Measurements from ENCODE around the gene GFRA1. TPM values are rescaled to one million over a fixed set of nuclear protein-coding genes. Genes with fewer than 3 reads are reported as not detected.

GFRA1 gene
- polyA plus RNA-seq, 3 donors: 2.0 to 13.9 (median 9.6) TPM

DNA sequence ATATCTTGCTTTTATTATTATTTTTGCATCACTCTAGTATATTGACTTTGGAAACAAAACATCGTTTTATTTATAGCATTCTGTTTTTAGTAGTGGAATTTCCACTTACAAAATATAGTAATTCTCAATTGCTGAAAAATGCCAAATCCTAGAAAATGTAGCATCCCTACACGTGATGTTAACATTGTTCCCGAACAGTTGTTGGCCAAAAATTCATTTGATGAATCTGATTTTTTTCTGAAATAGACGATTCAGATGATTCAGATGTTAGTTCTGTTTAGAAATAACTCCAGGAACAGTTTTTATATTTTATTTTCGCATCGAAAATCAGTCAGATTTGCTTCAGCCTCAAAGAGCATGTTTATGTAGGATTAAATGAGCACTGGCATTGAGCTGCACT, 122.4 kb downstream of the GFRA1 start:
- 53 to 62% (median 55%) methylated on average over 6 of the region's 6 CpGs for WGBS, 3 donors
- H3K27ac ChIP-seq (ENCODE audit: low read depth, low read length): no peak overlapping the region

DNA sequence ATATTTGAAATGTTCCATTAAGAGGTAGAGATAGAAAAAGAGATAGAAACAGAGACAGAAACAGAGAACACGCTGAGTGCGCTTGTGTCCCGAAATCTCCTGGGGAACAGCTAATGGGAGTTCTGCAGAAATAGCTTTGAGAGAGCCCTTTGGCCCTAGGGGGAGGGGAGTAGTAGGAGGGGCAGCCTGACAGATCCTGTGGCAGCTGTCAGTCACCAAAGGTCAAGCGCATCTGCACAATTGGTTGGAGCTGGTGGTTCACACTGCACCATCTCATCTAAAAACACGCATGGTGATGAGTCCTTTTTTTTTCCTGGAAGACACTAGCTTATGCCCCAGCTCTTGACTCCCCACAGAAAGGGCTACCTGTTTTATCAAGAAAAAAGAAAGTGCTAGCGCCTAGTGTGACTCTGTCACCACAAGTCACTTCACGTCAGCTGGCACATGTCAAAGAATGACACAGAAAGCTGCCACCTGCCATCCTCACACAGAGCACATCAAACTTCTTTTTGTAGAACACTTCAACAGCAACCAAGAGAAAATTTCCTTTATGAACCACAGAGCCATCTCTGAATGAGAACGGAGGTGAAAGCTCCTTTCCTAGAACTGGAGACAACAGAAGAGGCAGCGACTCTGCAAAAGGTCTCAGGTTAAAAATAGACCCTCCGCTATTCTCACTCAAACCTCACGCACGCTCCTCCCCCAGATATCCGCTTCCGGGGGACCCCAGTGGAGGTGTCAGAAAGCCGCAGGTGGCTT, 125.7 kb downstream of the GFRA1 start:
- H3K27ac ChIP-seq (ENCODE audit: low read depth, low read length): no peak overlapping the region
- WGBS, 3 donors: 76 to 88% (median 83%) methylated on average over 15 of the region's 15 CpGs

DNA sequence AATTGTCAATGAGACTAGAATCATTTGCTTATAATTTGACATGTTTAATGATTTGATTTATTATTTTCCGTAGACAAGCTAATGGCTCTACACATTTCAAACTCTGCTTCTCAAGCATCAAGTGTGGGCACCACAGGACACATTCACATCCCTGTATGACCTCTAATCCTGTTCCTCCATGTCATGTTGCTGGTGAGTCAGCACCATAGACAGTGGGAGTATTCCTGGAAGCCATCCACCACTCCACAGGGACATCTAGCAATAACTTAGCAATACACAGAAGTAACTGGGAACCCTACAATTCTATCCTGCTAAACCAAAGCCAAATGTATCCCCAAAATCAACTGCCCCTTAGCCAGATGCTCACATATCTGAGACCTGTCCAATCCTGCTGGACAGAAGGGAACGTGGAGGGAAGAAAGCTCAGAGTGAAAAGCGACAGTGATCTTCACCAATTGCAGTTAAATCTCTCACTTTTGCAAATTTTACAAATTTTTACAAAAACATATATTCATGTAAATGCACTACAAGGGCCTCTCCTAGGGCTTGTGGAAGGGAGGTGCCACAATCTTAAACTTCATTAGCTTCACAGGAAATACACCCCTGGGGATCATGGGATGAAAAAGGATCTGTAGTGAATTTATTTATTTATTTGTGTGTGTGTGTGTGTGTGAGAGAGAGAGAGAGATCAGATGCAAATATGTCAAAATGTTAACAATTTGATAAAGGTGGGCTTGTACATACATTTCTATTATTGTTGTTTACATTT, 126.5 kb downstream of the GFRA1 start:
- WGBS, 3 donors: 64 to 84% (median 79%) methylated on average over 3 of the region's 3 CpGs
- H3K27ac ChIP-seq (ENCODE audit: low read depth, low read length): no peak overlapping the region

DNA sequence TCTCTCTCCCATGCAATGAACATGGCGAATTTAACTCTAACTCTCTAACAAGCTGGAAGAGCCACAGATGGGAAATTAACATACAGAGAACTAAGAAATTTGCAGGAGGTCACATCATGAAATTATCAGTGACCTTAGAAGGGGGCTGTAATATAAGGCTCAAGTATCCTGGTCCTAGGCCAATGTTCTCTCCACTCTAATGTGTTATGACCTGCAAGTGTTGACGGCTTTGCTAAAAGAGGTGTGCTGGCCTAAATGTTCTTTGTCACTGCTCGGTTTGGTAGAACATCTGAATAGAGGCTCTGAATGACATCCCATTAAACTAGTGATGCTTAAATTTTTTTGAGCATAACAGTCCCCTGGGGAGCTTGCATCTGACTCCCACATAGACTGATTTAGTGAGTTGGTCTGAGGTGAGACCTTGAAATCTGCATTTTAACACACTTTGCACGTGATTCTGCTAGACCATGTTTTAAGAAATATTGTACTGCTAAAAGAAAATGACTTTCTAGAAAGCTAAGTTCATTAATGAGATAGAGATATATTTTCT, 129.3 kb downstream of the GFRA1 start:
- 90 to 94% (median 92%) methylated on average over 4 of the region's 4 CpGs for WGBS, 3 donors
- no peak overlapping the region for H3K27ac ChIP-seq (ENCODE audit: low read depth, low read length)

DNA sequence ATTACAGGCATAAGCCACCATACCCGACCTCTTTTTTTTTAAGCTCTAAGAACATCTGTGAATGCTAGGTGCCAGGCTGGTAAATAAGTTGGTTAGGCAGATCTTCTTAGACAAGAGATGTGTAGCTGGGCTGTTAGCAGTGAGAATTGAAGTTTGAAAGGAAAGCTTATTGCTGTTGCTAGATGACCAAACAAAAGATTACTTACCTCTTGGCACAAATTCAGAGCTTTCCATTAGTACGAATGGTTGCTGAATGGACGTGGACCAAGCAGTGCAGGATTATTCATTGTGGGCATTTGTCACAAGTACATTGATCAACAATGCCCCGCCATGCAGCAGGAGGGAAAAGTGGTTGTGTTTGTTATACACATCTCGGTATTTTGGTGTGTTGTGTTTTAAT, 131.2 kb downstream of the GFRA1 start:
- WGBS, 3 donors: 50 to 86% (median 85%) methylated on average over 5 of the region's 5 CpGs
- no peak overlapping the region for H3K27ac ChIP-seq (ENCODE audit: low read depth, low read length)

DNA sequence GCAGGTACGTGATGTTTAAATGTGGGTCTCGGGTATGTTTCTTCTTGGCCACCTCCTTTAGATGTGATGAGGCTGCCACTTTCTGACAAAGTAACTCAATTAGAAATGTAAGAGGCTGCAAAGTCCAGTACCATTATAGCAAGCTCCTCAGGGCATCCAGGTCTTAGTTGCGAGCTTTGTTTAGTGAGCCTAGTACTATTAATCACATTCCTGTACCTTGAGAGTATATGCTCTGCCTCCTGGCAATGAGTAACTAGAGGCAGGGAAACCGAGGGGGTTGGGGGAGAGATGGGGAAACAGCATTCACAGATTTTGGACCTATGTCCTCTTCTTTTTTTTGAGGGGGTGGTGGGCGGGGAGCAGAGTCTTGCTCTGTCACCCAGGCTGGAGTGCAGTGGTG, 131.8 kb downstream of the GFRA1 start:
- no peak overlapping the region for H3K27ac ChIP-seq (ENCODE audit: low read depth, low read length)
- 81 to 88% (median 85%) methylated on average over 5 of the region's 5 CpGs for WGBS, 3 donors

DNA sequence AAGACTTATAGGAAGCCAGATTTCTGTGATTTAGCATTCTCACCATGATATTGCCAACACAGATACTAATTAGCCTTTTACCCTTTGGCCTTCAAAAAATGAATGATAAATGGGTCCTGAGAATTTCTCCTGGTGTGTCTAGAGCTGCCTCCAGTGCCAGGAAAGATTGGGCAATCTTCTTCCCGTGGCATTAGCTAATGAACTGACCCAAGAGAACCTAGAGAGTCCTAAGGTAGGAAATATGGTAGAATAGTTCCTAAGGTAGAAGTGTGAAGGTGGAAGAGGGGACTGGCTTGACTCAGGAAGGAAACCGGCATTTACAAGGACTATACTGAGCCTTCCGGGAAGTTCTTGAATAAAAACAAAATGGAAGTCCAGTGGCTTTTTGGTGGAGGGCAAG, 133.1 kb downstream of the GFRA1 start:
- 55 to 62% (median 60%) methylated on average over 3 of the region's 3 CpGs for WGBS, 3 donors
- H3K27ac ChIP-seq (ENCODE audit: low read depth, low read length): no peak overlapping the region

DNA sequence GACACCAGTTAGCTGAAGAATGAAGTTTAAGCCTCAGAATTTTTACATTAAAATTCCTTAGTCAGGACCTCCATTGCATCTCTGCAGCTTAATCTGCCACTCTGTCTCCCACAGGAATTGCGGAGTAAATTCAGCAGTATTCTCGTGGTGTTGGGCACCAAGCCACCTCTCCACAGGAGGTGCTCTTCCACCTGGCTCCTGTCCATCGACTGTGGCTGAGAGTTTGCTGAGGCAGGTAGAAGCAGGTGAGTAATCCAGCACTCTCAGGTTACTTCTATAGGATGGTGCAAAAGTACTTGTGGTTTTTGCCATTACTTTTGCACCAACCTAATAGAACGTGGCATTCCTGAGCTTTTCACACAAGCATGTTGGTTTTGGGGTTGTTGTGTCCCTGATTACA, 134.1 kb downstream of the GFRA1 start:
- WGBS, 3 donors: 64 to 80% (median 70%) methylated on average over 4 of the region's 4 CpGs
- H3K27ac ChIP-seq (ENCODE audit: low read depth, low read length): no peak overlapping the region

DNA sequence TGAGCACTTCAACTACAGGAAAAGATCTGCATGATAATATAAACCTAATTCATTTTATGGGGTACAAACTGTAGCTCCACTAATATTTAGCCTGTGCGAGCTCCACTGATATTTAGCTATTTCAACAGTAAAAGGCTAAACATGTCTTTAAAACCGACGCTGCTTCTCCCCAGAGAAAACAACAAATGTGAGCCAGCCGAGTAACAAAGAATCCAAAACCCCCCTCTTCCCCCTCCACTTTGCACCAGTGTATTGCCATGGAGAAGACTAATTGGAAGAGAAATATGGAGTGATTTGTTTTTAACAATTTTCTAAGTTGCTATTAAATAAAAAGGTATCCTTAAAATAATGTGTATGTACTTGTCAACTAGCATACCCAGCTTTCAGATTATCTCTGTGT, 136.7 kb downstream of the GFRA1 start:
- no peak overlapping the region for H3K27ac ChIP-seq (ENCODE audit: low read depth, low read length)
- WGBS, 3 donors: 62 to 79% (median 73%) methylated on average over 4 of the region's 4 CpGs

DNA sequence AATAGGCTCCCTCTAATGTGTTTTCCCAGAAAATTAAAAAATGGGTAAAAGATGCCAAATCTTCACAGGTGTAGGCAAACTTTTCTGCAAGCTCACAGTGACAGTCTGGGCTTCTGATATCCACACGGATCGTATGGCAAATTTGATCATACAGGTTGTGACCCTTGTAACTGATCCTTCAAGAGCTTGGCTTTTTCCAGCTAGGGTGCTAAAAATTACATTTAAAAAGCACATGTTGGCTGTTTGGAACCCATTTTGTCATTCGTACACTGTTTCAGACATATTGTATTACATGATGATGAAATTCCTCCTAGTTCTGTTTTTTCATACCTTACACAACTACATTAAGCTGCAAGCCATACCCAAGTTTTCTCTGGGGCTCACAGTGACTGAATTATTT, 138.7 kb downstream of the GFRA1 start:
- WGBS, 3 donors: 28 to 70% (median 58%) methylated on average over 3 of the region's 3 CpGs
- no peak overlapping the region for H3K27ac ChIP-seq (ENCODE audit: low read depth, low read length)

DNA sequence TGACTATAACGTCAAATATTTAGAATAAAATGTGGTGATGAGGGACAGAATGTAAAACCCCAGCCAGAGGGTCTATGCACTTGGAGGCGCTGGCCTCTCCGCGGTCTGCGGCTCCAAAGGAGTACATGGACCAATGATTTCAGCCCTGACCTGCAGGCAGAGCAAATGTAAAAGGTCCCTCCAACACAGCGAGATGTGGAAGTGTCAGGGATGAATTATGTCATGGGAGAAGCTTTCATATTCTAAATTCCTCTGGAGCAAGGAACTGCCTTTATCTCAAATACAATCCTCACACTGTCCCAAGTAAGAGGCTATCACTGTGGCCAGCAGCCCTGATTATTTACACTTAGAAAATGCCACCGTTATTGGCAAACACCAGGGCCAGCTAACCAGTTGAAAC, 139.4 kb downstream of the GFRA1 start:
- 65 to 73% (median 71%) methylated on average over 7 of the region's 7 CpGs for WGBS, 3 donors
- no peak overlapping the region for H3K27ac ChIP-seq (ENCODE audit: low read depth, low read length)

DNA sequence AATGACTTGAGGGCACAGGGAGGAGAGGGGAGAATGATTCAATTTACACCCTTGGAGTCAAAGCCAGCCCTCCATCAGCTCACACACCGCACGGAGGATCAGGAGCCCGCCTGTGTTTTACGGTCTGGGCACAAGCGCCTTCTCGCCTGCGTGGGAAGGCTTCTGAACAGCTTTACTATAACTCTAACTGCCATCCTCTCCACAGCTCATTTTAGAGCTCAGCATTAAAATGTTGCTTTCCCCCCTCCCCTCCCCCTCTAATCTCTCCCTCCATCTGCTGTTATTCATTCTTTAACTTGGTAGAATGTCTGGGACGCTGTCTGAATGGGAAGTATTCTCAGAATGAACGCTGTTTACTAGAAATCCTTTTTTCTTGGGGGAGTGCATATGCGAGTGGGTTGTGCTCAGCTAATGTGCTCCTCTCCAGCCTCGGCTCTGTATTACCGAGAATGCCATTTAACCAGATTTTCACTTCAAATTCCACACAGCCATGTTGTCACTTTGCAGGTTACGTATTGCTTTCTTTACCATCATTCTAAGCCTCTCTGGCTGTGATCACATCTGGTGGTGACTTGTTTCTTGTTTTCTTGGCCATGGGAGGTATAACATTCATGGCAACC, 140.1 kb downstream of the GFRA1 start:
- 56 to 82% (median 61%) methylated on average over 13 of the region's 13 CpGs for WGBS, 3 donors
- H3K27ac ChIP-seq (ENCODE audit: low read depth, low read length): no peak overlapping the region

DNA sequence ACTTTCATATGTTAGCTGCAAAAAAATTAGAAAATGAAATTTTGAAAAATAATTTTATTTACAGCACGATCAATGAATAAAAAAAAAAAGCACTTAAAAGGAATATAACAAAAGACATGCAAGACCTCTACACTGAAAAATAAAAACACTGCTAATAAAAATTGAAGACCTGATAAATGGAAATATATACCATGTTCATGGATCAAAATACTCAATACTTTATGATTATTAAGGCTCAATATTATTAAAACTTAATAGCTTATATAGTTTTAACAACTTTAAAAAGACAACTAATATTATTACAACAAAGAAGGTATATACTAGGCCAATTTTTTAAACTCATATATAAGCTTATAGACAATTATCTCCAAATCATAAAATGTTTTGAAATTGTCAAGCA, 143.0 kb downstream of the GFRA1 start:
- H3K27ac ChIP-seq (ENCODE audit: low read depth, low read length): no peak overlapping the region
- 47 to 91% (median 86%) methylated on average over 1 of the region's 1 CpG for WGBS, 3 donors

DNA sequence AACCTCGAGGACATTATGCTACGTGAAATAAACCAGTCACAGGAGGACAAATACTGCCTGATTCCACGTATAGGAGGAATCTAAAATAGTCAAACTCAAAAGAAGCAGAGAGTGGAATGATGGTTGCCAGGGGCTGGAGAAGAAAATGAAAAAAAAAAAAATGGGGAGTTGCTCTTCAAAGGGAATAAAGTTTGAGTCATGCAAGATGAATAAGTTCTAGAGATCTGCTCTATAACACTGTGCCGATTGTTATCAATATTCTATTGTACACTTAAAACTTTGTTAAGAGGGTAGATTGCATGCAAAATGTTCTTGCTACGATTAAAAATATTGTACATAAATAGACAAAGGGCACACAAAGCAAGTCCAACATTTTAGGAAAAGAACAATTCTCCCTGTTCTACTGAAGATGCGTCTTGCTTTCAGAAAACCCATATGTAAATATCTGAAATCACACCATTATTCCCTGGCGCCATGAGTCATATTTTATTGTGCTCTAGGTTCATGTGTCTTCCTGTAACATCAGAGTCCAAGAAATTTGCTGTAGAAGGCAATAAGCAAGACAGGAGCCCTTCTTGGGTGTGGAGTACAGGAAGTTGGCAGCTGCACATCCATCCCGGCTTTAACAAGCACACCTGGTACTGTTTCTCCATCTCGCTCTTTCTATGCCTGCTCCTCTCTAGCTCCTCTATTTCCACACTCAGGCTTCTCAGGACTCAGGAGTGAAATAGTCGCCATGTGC, 145.9 kb downstream of the GFRA1 start:
- WGBS, 3 donors: 89 to 92% (median 91%) methylated on average over 10 of the region's 10 CpGs
- no peak overlapping the region for H3K27ac ChIP-seq (ENCODE audit: low read depth, low read length)

DNA sequence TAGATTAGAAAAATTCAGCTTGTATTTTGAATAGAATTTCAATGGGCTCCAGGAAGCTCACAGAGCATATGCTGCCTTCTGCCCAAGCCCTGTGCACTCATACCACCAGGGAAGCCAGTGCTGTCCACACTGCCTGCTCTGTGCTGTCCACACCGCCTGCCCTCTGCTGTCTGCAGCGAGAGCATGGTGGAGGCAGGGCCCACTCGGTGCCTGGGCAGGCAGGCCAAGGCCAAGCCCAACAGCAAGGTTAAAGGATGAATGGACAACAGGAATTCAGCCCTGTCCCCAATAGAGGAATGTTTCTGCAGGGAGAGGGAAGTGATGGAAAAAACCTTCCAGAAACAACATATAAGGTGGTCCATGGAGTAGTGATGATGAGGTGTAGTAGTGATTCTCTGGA, 146.8 kb downstream of the GFRA1 start:
- WGBS, 3 donors: 86 to 92% (median 92%) methylated on average over 3 of the region's 3 CpGs

DNA sequence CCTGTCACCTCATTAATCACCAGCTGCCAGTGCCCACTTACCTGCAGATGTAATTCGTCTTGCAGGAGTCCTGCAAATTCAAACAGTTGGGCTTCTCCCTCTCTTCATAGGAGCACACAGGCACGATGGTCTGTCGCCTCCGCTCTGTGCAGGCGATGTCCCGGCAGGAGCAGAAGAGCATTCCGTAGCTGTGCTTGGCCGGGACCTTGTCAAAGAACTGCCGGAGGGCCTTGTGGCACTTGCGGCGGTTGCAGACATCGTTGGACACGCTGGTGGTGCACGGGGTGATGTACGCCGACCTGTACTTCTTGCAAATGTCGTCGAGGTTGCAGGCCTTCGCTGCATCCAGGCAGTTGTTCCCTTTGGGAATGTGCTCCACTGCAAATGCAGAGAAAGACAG, 147.8 kb downstream of the GFRA1 start:
- WGBS, 3 donors: 81 to 90% (median 84%) methylated on average over 19 of the region's 19 CpGs

More for the DNA sequence above, 146.8 kb downstream of the GFRA1 start:
- no peak overlapping the region for H3K27ac ChIP-seq (ENCODE audit: low read depth, low read length)

DNA sequence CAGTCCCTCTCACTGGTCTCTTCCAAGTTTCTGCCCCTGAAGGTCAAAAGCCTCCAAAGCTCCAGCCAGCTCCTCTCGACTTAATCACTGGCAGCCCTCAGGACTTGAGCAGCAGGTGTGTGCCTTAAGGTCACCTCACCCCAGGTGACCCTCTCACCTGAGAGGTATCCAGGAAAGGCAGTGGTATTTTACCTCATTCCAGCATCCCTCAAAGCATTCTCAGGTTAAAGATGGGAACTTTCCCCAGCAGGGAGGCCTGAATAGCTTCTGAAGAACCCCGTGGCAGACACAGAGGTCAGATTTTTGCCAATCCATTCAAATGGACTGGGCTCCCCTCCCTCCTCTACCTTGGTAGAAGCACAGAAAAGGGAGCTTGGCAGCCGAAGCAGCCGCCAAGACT, 148.2 kb downstream of the GFRA1 start:
- H3K27ac ChIP-seq (ENCODE audit: low read depth, low read length): no peak overlapping the region
- WGBS, 3 donors: 35 to 68% (median 59%) methylated on average over 4 of the region's 4 CpGs

More for the DNA sequence above, 147.8 kb downstream of the GFRA1 start:
- no peak overlapping the region for H3K27ac ChIP-seq (ENCODE audit: low read depth, low read length)

DNA sequence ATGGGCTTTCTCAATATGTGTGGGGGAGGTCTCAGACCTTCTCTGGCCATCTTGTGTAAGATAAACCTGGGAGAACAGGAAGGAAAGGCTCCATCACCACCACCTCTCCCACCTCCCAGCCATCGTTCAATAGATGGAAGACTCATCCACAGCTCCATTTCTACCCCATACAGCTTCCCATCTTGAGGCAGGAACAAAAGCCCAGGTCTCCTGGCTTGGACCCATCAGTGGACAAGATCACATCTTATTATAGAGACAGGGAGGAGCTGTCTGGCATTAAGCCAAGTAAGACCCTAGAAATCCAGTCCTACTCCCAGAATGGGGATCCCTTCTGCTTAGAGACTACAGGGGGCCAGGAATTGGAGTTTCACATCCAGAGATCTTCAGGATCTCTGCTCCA, 150.3 kb downstream of the GFRA1 start:
- 80 to 95% (median 88%) methylated on average over 1 of the region's 1 CpG for WGBS, 3 donors

More for the DNA sequence above, 150.3 kb downstream of the GFRA1 start:
- no peak overlapping the region for H3K27ac ChIP-seq (ENCODE audit: low read depth, low read length)

Measured in adipose tissue (tissue), 3 donors.